ENCODE measurements around the gene MAP7D1. TPM values are rescaled to one million over a fixed set of nuclear protein-coding genes. Genes with fewer than 3 reads are reported as not detected.

Gene MAP7D1
- total RNA-seq, 3 donors from 2014 or later (not counting 1 experiment from before 2014, with no cell fraction given), result 213 to 232 (median 230) TPM

DNA sequence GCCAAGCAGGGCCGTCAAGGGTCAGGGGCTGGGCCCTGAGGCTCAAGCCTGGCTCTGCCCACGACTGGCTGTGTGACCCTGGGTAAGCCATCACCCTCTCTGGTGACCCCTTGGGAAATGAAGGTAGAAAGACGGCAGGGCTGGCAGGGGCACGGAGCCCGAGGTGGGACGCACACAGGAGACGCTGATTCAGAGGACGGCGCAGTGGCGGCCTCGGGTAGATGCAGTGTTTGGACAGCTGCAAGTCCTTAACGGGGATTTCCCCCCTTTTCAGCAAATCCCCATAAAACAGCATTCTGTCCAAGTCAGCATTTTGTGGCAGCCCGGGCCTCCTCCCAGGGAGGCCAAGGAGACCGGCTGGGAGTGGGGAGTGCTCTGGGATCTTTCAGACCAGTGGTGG lies 47.6 kb upstream of the MAP7D1 start:
- 91% methylated on average over 14 of the region's 14 CpGs for WGBS (ENCODE audit: insufficient coverage)
- ATAC-seq (no peak), DNase-seq (no peak)
- Histone ChIP-seq H3K9me3 (ENCODE audit: control insufficient read depth, insufficient read depth, low read length) (no peaks in the 10 kb centered on the region), H3K4me1 (ENCODE audit: control insufficient read depth, insufficient read depth, low read length) (peaks cover 12% of the 10 kb centered on the region), H3K4me3 (ENCODE audit: low read length) (no peak overlapping the region), H3K36me3 (ENCODE audit: control insufficient read depth, insufficient read depth, low read length) (no peaks in the 10 kb centered on the region), H3K27me3 (ENCODE audit: control insufficient read depth, insufficient read depth, low read length) (no peaks in the 10 kb centered on the region), H3K27ac (ENCODE audit: low read length) (no peak overlapping the region)
- intact Hi-C loops (cut with micrococcal nuclease), result no loop called here
- H3K9me3 Mint-ChIP-seq, result no peaks in the 10 kb centered on the region
- TF ChIP-seq, protein P1, sequence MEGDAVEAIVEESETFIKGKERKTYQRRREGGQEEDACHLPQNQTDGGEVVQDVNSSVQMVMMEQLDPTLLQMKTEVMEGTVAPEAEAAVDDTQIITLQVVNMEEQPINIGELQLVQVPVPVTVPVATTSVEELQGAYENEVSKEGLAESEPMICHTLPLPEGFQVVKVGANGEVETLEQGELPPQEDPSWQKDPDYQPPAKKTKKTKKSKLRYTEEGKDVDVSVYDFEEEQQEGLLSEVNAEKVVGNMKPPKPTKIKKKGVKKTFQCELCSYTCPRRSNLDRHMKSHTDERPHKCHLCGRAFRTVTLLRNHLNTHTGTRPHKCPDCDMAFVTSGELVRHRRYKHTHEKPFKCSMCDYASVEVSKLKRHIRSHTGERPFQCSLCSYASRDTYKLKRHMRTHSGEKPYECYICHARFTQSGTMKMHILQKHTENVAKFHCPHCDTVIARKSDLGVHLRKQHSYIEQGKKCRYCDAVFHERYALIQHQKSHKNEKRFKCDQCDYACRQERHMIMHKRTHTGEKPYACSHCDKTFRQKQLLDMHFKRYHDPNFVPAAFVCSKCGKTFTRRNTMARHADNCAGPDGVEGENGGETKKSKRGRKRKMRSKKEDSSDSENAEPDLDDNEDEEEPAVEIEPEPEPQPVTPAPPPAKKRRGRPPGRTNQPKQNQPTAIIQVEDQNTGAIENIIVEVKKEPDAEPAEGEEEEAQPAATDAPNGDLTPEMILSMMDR (IDR thresholded peaks at IDR 0.05), result no peak
- peaks cover 5 to 12% of the 10 kb centered on the region in 2 donors for H3K4me1 Mint-ChIP-seq
- no peaks in the 10 kb centered on the region for H3K36me3 Mint-ChIP-seq
- no peak overlapping the region for H3K27ac Mint-ChIP-seq
- H3K27me3 Mint-ChIP-seq (ENCODE audit: low read depth in 2 of 2), result peaks cover 0 to 3% of the 10 kb centered on the region in 2 donors
- no peak overlapping the region for H3K4me3 Mint-ChIP-seq

DNA sequence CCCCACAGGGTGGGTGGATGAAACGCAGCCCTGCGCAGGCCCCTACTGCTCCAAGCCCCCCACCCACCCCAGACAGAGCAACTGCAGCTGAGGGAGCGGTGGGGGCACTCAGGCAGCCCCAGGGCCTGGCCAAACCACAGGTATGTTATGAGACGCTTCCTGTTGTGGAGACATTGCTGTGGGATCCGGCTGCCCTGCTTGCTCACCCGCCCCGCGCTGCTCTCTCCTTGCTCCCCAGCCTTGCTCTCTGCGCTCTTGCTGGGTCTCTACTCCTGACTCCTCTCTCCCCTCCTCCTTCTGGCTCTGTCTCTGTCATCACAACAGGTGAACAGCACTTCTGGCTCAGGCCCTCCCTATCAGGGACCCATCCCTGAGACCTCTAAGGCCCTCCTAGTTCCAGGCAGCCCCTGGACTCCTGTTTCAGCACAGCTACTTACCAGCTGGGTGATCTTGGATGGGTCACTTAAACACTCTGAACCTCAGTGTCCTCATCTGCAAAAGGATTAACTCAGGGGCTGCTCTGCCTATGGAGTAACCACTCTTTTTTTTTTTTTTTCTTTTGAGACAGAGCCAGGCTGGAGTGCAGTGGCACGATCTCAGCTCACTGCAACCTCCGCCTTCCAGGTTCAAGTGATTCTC lies 46.8 kb upstream of the MAP7D1 start:
- Histone ChIP-seq H3K27me3 (ENCODE audit: control insufficient read depth, insufficient read depth, low read length) (no peaks in the 10 kb centered on the region), H3K4me3 (ENCODE audit: low read length) (no peak overlapping the region), H3K9me3 (ENCODE audit: control insufficient read depth, insufficient read depth, low read length) (no peaks in the 10 kb centered on the region), H3K4me1 (ENCODE audit: control insufficient read depth, insufficient read depth, low read length) (peaks cover 12% of the 10 kb centered on the region), H3K36me3 (ENCODE audit: control insufficient read depth, insufficient read depth, low read length) (no peaks in the 10 kb centered on the region), H3K27ac (ENCODE audit: low read length) (no peak overlapping the region)
- ATAC-seq, result peak; percentile 36 to 80 (median 66)
- Mint-ChIP-seq H3K27ac (peak overlapping the region in 1 of 2 donors; percentile 58), H3K4me1 (peaks cover 5 to 12% of the 10 kb centered on the region in 2 donors), H3K4me3 (no peak overlapping the region), H3K36me3 (no peaks in the 10 kb centered on the region), H3K9me3 (no peaks in the 10 kb centered on the region), H3K27me3 (ENCODE audit: low read depth in 2 of 2) (peaks cover 0 to 3% of the 10 kb centered on the region in 2 donors)
- WGBS (ENCODE audit: insufficient coverage), result 27% methylated on average over 11 of the region's 11 CpGs
- TF ChIP-seq, protein P1 (IDR thresholded peaks at IDR 0.05), result no peak
- intact Hi-C loops (cut with micrococcal nuclease), result no loop called here
- peak in 1 of 2 donors; percentile 70 for DNase-seq

DNA sequence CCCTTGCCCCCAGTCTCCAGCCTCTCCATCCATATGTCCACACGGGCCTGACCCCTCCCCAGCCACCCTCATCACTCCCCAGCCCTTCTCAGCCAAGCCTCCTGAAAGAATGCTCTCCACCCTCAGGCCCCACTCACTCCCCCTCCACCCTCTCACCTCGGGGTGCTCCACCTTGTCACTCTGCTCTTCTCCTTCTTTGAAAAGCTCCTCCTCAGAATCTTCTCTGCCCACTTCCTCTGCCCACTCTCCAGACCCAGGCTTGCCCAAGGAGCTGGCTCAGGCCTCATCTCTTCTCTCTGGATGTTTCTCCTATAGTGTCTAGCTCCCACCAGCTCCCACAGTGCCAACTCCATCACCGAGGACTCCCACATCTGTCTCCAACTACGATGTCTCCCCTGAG lies 44.8 kb upstream of the MAP7D1 start:
- Histone ChIP-seq H3K27ac (ENCODE audit: low read length) (no peak overlapping the region), H3K4me1 (ENCODE audit: control insufficient read depth, insufficient read depth, low read length) (peaks cover 15% of the 10 kb centered on the region), H3K36me3 (ENCODE audit: control insufficient read depth, insufficient read depth, low read length) (no peaks in the 10 kb centered on the region), H3K9me3 (ENCODE audit: control insufficient read depth, insufficient read depth, low read length) (no peaks in the 10 kb centered on the region), H3K4me3 (ENCODE audit: low read length) (no peak overlapping the region), H3K27me3 (ENCODE audit: control insufficient read depth, insufficient read depth, low read length) (no peaks in the 10 kb centered on the region)
- H3K4me3 Mint-ChIP-seq, result no peak overlapping the region
- 78% methylated on average over 4 of the region's 4 CpGs for WGBS (ENCODE audit: insufficient coverage)
- peaks cover 0 to 3% of the 10 kb centered on the region in 2 donors for H3K27me3 Mint-ChIP-seq (ENCODE audit: low read depth in 2 of 2)
- no peaks in the 10 kb centered on the region for H3K36me3 Mint-ChIP-seq
- TF ChIP-seq, protein P1 (IDR thresholded peaks at IDR 0.05), result no peak
- H3K4me1 Mint-ChIP-seq, result peaks cover 5 to 12% of the 10 kb centered on the region in 2 donors
- no peak overlapping the region for H3K27ac Mint-ChIP-seq
- ATAC-seq (no peak), DNase-seq (no peak)
- H3K9me3 Mint-ChIP-seq, result no peaks in the 10 kb centered on the region
- intact Hi-C loops (cut with micrococcal nuclease), result no loop called here

DNA sequence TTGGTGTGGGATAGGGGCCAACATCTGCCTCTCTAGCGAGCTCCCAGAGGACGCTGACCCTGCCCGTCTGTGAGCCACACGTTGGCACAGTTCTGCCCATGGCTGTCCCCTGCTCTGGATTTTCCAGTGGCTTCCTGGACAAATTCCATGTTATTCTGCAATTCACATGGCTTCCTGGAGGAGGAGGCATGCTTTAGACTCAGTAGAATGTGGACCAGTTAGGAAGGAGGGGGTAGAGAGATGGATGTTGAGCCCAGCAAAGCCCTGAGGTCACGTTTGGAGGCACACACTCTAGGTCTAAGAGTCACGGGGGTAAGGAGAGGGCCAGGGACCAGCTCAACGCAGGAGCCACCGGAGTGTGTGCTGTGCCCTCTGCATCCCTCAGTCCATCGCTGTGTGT lies 43.1 kb upstream of the MAP7D1 start:
- Histone ChIP-seq H3K9me3 (ENCODE audit: control insufficient read depth, insufficient read depth, low read length) (no peaks in the 10 kb centered on the region), H3K27me3 (ENCODE audit: control insufficient read depth, insufficient read depth, low read length) (no peaks in the 10 kb centered on the region), H3K27ac (ENCODE audit: low read length) (no peak overlapping the region), H3K36me3 (ENCODE audit: control insufficient read depth, insufficient read depth, low read length) (no peaks in the 10 kb centered on the region), H3K4me3 (ENCODE audit: low read length) (no peak overlapping the region), H3K4me1 (ENCODE audit: control insufficient read depth, insufficient read depth, low read length) (peaks cover 19% of the 10 kb centered on the region)
- Mint-ChIP-seq H3K36me3 (no peaks in the 10 kb centered on the region), H3K9me3 (no peaks in the 10 kb centered on the region), H3K4me1 (peaks cover 5 to 10% of the 10 kb centered on the region in 2 donors), H3K27ac (no peak overlapping the region), H3K27me3 (ENCODE audit: low read depth in 2 of 2) (peaks cover 0 to 3% of the 10 kb centered on the region in 2 donors), H3K4me3 (no peak overlapping the region)
- ATAC-seq (no peak), DNase-seq (no peak)
- TF ChIP-seq, protein P1 (IDR thresholded peaks at IDR 0.05), result no peak
- intact Hi-C loops (cut with micrococcal nuclease), result no loop called here
- WGBS (ENCODE audit: insufficient coverage), result 95% methylated on average over 9 of the region's 9 CpGs
